Neuronal stem cell (in vitro differentiated cells): Measurements from ENCODE around the gene BHLHE40.

Experiments used
- DNase-seq: peaks from one replicate; pipeline ENCODE4 v3.0.0-alpha.2; 2013; ENCODE audit warnings: low spot score
- H2AFZ ChIP-seq: one replicate; pipeline ENCODE4 v1.6.1; 2013; ENCODE audit warnings: mild to moderate bottlenecking, low read length, inconsistent platforms
- H2AK5ac ChIP-seq: 2 replicates; pipeline ENCODE4 v1.6.1; 2013; ENCODE audit warnings: low read depth, mild to moderate bottlenecking, inconsistent platforms, low read length, moderate library complexity, mixed read lengths
- H2BK120ac ChIP-seq: 2 replicates; pipeline ENCODE4 v1.6.1; 2013; ENCODE audit warnings: low read depth, mild to moderate bottlenecking, inconsistent platforms, low read length, moderate library complexity, mixed read lengths
- H2BK12ac ChIP-seq: one replicate; pipeline ENCODE4 v1.6.1; 2013; ENCODE audit warnings: low read length, inconsistent platforms
- H2BK15ac ChIP-seq: 2 replicates; pipeline ENCODE4 v1.6.1; 2013; ENCODE audit warnings: mild to moderate bottlenecking, low read length, inconsistent platforms, mixed read lengths
- H2BK5ac ChIP-seq: one replicate; pipeline ENCODE4 v1.6.1; 2013; ENCODE audit warnings: inconsistent platforms, mild to moderate bottlenecking, low read length, moderate library complexity
- H3K14ac ChIP-seq: one replicate; pipeline ENCODE4 v1.6.1; 2013; ENCODE audit warnings: low read length, inconsistent platforms
- H3K18ac ChIP-seq: 2 replicates; pipeline ENCODE4 v1.6.1; 2013; ENCODE audit warnings: low read length, inconsistent platforms
- H3K23ac ChIP-seq: 2 replicates; pipeline ENCODE4 v1.6.1; 2013; ENCODE audit warnings: low read depth, mild to moderate bottlenecking, mixed read lengths, low read length, inconsistent platforms; ENCODE audit not compliant: poor library complexity
- H3K27ac ChIP-seq: replicated peaks from 3 replicates; pipeline ENCODE4 v1.5.1; 2013; ENCODE audit warnings: low read length, inconsistent platforms
- H3K27me3 ChIP-seq, 3 experiments: 2 replicates each; pipeline ENCODE4 v1.6.1; 2013; ENCODE audit warnings: low read length in 3 of 3, mild to moderate bottlenecking in 2 of 3, inconsistent platforms in 1 of 3, low read depth in 1 of 3, mixed read lengths in 1 of 3, moderate library complexity in 1 of 3; ENCODE audit not compliant: control insufficient read depth in 3 of 3, insufficient read depth in 3 of 3
- H3K36me3 ChIP-seq, 2 donors: replicated peaks in 1 of 2; 2 replicates each; pipeline ENCODE4 v1.6.1; 2013; ENCODE audit warnings: low read length in 2 of 2; ENCODE audit not compliant: control insufficient read depth in 2 of 2, insufficient read depth in 2 of 2
- H3K4ac ChIP-seq: 2 replicates; pipeline ENCODE4 v1.6.1; 2013; ENCODE audit warnings: inconsistent platforms, mild to moderate bottlenecking, low read length, moderate library complexity
- H3K4me1 ChIP-seq, 2 donors: 1 replicate in 1 of 2; 2 replicates in 1 of 2; pipeline ENCODE4 v1.6.1; 2013; ENCODE audit warnings: low read length in 2 of 2, low read depth in 1 of 2; ENCODE audit not compliant: control insufficient read depth in 2 of 2, insufficient read depth in 1 of 2
- H3K4me2 ChIP-seq: one replicate; pipeline ENCODE4 v1.6.1; 2013; ENCODE audit warnings: mild to moderate bottlenecking, low read length, inconsistent platforms; ENCODE audit not compliant: insufficient read depth, poor library complexity, severe bottlenecking
- H3K4me3 ChIP-seq, 2 donors: 2 replicates each; pipeline ENCODE4 v1.5.1; 2013; ENCODE audit warnings: low read length in 2 of 2, mild to moderate bottlenecking in 2 of 2, inconsistent platforms in 1 of 2, moderate library complexity in 1 of 2
- H3K79me1 ChIP-seq: one replicate; pipeline ENCODE4 v1.6.1; 2013; ENCODE audit warnings: low read depth, mild to moderate bottlenecking, inconsistent platforms, low read length, moderate library complexity
- H3K9ac ChIP-seq: one replicate; pipeline ENCODE4 v1.6.1; 2013; ENCODE audit warnings: mild to moderate bottlenecking, low read depth, low read length, inconsistent platforms; ENCODE audit not compliant: poor library complexity
- H3K9me3 ChIP-seq, 2 donors: replicated peaks in 1 of 2; 2 replicates each; pipeline versions ENCODE3 to v1.6.1; 2013; ENCODE audit warnings: low read length in 2 of 2, mild to moderate bottlenecking in 2 of 2, inconsistent platforms in 1 of 2, low read depth in 1 of 2, mixed read lengths in 1 of 2, moderate library complexity in 1 of 2; ENCODE audit not compliant: control insufficient read depth in 2 of 2, insufficient read depth in 1 of 2
- H4K8ac ChIP-seq: one replicate; pipeline ENCODE4 v1.6.1; 2013; ENCODE audit warnings: low read depth, mild to moderate bottlenecking, inconsistent platforms, low read length, moderate library complexity
- H4K91ac ChIP-seq: one replicate; pipeline ENCODE4 v1.6.1; 2013; ENCODE audit warnings: low read length, low read depth, mild to moderate bottlenecking, inconsistent platforms; ENCODE audit not compliant: poor library complexity
- WGBS, 2 donors: extraction: QIAGEN DNeasy Blood & Tissue Kit; methylation state at CpG; one replicate each; pipeline ENCODE4 v1.1.7; 2013; ENCODE audit warnings: missing lambda C conversion rate in 2 of 2, mixed read lengths in 1 of 2; ENCODE audit not compliant: insufficient read length in 2 of 2, insufficient replicate concordance in 1 of 2; ENCODE audit errors: extremely low coverage in 2 of 2; 5-methylcytosine and 5-hydroxymethylcytosine counted together

Gene BHLHE40

DNA sequence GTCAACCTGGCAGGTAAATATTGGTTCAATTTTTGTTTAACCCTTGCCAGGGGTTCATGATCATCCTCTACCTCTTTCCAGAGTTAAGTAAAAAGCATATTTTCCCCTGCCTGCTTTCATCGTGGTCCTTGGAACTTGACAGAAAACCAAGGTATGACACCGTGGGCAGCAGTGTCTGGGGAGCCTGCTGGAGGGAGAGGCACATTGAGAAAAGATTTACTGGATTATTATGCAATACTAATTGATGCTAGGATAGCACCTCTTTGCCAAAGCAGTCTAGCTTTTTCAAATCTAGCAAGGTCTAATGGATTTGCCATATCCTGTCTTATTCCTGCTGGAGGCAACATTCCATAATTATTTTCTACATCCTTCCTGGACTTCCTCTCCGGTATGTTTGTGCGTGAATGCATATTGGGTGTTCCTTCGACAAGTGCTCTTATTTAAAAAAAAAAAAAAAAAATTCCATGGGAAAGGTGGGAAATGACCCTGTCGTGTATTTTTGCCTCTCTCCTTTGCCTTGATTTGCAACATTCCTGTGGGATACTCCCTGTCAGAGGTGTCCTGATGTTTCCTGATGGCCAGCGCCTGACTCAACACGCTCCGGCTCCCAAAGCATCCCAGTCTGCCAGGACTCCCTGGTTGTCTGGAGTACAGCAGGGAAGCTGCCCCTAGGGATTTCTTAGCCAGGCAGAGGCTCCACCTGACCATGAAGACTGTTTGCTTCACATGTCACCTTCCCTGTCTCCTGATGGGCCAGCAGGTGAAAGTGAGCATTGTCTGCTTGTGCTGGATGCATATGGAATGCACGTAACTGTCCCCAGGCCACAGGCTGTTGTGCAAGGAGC is 6.3 kb downstream of the BHLHE40 start:
- H2AFZ ChIP-seq = no peak overlapping the region
- no peak overlapping the region for H2BK15ac ChIP-seq
- H2BK5ac ChIP-seq = no peak overlapping the region
- DNase-seq = no peak
- H4K8ac ChIP-seq = no peak overlapping the region
- H3K23ac ChIP-seq = peak overlapping the region; percentile 12
- no peak overlapping the region for H2AK5ac ChIP-seq
- H4K91ac ChIP-seq = no peak overlapping the region
- H3K4me3 ChIP-seq = no peak overlapping the region
- WGBS, 2 donors = no CpG with 5 or more reads among the region's 10 CpGs
- H3K36me3 ChIP-seq = no peaks in the 10 kb centered on the region
- no peak overlapping the region for H2BK12ac ChIP-seq
- H3K4ac ChIP-seq = no peak overlapping the region
- no peaks in the 10 kb centered on the region for H3K79me1 ChIP-seq
- H3K9ac ChIP-seq = no peak overlapping the region
- no peak overlapping the region for H3K4me2 ChIP-seq
- H3K27me3 ChIP-seq = peaks cover 3 to 26% (median 18%) of the 10 kb centered on the region in 3 experiments
- H3K27ac ChIP-seq = no peak overlapping the region
- H3K18ac ChIP-seq = peak overlapping the region; percentile 4
- peaks cover 0 to 13% of the 10 kb centered on the region in 2 donors for H3K4me1 ChIP-seq
- no peak overlapping the region for H3K14ac ChIP-seq
- H3K9me3 ChIP-seq = no peaks in the 10 kb centered on the region
- no peak overlapping the region for H2BK120ac ChIP-seq

DNA sequence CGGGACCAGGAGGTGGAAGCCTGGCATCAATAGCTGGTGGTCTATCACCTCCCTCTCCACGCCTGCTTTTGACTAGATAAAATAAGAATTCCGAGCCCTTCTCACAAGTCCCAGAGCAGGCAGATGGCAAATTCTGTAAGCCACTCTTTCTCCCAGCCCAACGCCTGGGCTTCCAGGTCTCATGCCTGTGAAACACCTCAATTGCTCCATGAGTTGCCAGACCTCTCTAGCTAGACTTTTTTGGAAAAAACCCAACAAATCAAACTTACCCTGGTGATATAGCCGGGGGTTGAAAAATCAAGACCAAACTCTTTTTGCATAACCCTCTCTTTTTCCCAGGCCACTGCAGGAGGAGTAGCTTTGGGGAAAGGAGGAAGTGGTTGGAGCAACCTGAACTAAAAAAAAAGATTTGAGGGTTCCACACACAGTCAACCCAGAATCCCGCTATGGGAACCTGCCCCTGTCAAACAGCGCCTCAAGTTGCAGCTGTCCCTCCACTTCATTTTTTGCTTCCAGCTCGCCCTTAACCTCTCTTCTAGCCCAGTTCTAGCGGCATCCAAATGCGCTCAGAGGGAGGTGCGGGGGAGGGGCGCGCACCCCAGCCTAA is 7.0 kb downstream of the BHLHE40 start:
- H3K4me3 ChIP-seq = peak overlapping the region; percentile 24 to 66
- H2BK120ac ChIP-seq = no peak overlapping the region
- H2BK12ac ChIP-seq = no peak overlapping the region
- no peak overlapping the region for H3K9ac ChIP-seq
- no peak overlapping the region for H3K4ac ChIP-seq
- no peaks in the 10 kb centered on the region for H3K9me3 ChIP-seq
- H2AFZ ChIP-seq = peak overlapping the region; percentile 94
- no peak overlapping the region for H4K91ac ChIP-seq
- H3K4me2 ChIP-seq = peak overlapping the region; percentile 84
- H3K36me3 ChIP-seq = no peaks in the 10 kb centered on the region
- DNase-seq = no peak
- H3K4me1 ChIP-seq = peaks cover 0 to 13% of the 10 kb centered on the region in 2 donors
- H3K23ac ChIP-seq = peak overlapping the region; percentile 48
- WGBS, 2 donors = no CpG with 5 or more reads among the region's 13 CpGs
- no peak overlapping the region for H3K27ac ChIP-seq
- H2AK5ac ChIP-seq = no peak overlapping the region
- no peak overlapping the region for H4K8ac ChIP-seq
- H3K18ac ChIP-seq = peak overlapping the region; percentile 71
- no peaks in the 10 kb centered on the region for H3K79me1 ChIP-seq
- no peak overlapping the region for H3K14ac ChIP-seq
- H2BK15ac ChIP-seq = no peak overlapping the region
- H2BK5ac ChIP-seq = no peak overlapping the region
- H3K27me3 ChIP-seq = peaks cover 0 to 21% (median 13%) of the 10 kb centered on the region in 3 experiments

GRCh38 chr3:4986782-4987537 is 7.7 kb downstream of the BHLHE40 start:
- H4K8ac ChIP-seq = no peak overlapping the region
- peak; percentile 85 for DNase-seq
- no peak overlapping the region for H2BK15ac ChIP-seq
- H2AFZ ChIP-seq = peak overlapping the region; percentile 94
- no peak overlapping the region for H3K14ac ChIP-seq
- no peak overlapping the region for H2AK5ac ChIP-seq
- H3K23ac ChIP-seq = peak overlapping the region; percentile 48
- H3K4me1 ChIP-seq = peaks cover 0 to 9% of the 10 kb centered on the region in 2 donors
- no peak overlapping the region for H2BK12ac ChIP-seq
- H3K18ac ChIP-seq = peak overlapping the region; percentile 71
- H3K4me2 ChIP-seq = peak overlapping the region; percentile 84
- H3K9me3 ChIP-seq = no peaks in the 10 kb centered on the region
- peaks cover 0 to 16% (median 8%) of the 10 kb centered on the region in 3 experiments for H3K27me3 ChIP-seq
- H3K79me1 ChIP-seq = no peaks in the 10 kb centered on the region
- peak overlapping the region; percentile 24 to 66 for H3K4me3 ChIP-seq
- no peak overlapping the region for H2BK5ac ChIP-seq
- H3K36me3 ChIP-seq = no peaks in the 10 kb centered on the region
- WGBS, 2 donors = no CpG with 5 or more reads among the region's 44 CpGs
- H3K9ac ChIP-seq = peak overlapping the region; percentile 66
- H3K4ac ChIP-seq = no peak overlapping the region
- no peak overlapping the region for H3K27ac ChIP-seq
- no peak overlapping the region for H4K91ac ChIP-seq
- H2BK120ac ChIP-seq = no peak overlapping the region
